Naive B cell (primary cell): Measurements from ENCODE around the gene USP12. TPM values are rescaled to one million over a fixed set of nuclear protein-coding genes. Genes with fewer than 3 reads are reported as not detected.
"Not testable (repeated sequence)": the region's sequence is repeated elsewhere in the genome, so short reads cannot be mapped to it uniquely, and the experiment has no call there.

Source experiments
- ATAC-seq, 2 donors: fragments of 150-1000 bp; cut with Tn5 transposase; 2 replicates each; pipeline ENCODE4 v1.10.0; 2021; ENCODE audit warnings: low read depth in 2 of 2, mild to moderate bottlenecking in 2 of 2, moderate library complexity in 2 of 2
- DNase-seq: peaks from one replicate; pipeline ENCODE4 v3.0.0; 2022
- H3K27ac Mint-ChIP-seq, 6 donors: one replicate each; pipeline ENCODE4 v1.8.0; 2020 to 2022; ENCODE audit warnings: mild to moderate bottlenecking in 6 of 6, mixed read lengths in 6 of 6, moderate library complexity in 5 of 6, inconsistent platforms in 2 of 6
- H3K27me3 Mint-ChIP-seq, 3 donors: one replicate each; pipeline ENCODE4 v1.8.0; 2021 to 2022; ENCODE audit warnings: mixed read lengths in 3 of 3, mild to moderate bottlenecking in 1 of 3
- H3K36me3 Mint-ChIP-seq, 2 donors: one replicate each; pipeline ENCODE4 v1.8.0; 2020 to 2022; ENCODE audit warnings: mixed read lengths in 2 of 2, inconsistent platforms in 1 of 2, mild to moderate bottlenecking in 1 of 2
- H3K4me1 Mint-ChIP-seq, 3 donors: one replicate each; pipeline ENCODE4 v1.8.0; 2020 to 2022; ENCODE audit warnings: mixed read lengths in 3 of 3, inconsistent platforms in 1 of 3, mild to moderate bottlenecking in 1 of 3, moderate library complexity in 1 of 3
- H3K4me3 Mint-ChIP-seq, 8 donors: one replicate each; pipeline ENCODE4 v1.8.0; 2020 to 2022; ENCODE audit warnings: mild to moderate bottlenecking in 8 of 8, mixed read lengths in 8 of 8, moderate library complexity in 8 of 8, inconsistent platforms in 2 of 8
- H3K9me3 Mint-ChIP-seq, 7 donors: one replicate each; pipeline ENCODE4 v1.8.0; 2020 to 2022; ENCODE audit warnings: mixed read lengths in 7 of 7, mild to moderate bottlenecking in 5 of 7, inconsistent platforms in 2 of 7, moderate library complexity in 1 of 7
- polyA plus RNA-seq, 6 donors: library from polyadenylated mRNA; unstranded; fragments of 300-500 nt; fragmentation: Illumina TruSeq; gene quantifications; one replicate each; pipeline ENCODE4 v1.2.3, GENCODE V29; 2021; ENCODE audit warnings: low read depth in 6 of 6

Gene USP12
- polyA plus RNA-seq, 6 donors from 2014 or later: 49.1 to 91.6 (median 58.2) TPM

DNA sequence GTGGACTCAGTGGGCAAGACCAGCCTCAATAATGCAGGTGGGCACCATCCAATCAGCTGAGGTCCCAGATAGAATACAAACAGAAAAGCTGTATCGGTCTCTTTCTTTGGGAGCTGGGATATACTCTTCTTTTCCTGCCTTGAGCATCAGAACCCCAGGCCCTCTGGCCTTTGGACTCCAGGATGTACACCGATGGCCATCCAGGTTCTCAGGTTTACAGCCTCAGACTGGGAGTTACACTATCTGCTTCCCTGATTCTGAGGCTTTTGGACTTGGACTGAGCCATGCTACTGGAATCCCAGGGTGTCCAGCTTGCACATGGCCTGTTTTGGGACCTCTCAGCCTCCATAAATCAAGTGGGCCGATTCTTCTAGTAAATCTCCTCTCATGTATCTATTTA lies 27.6 kb upstream of the USP12 start:
- peaks cover 0 to 5% (median 0%) of the 10 kb centered on the region in 7 donors for H3K9me3 Mint-ChIP-seq
- no peak for DNase-seq
- no peak overlapping the region for H3K27ac Mint-ChIP-seq
- no peaks in the 10 kb centered on the region for H3K4me1 Mint-ChIP-seq
- no peak for ATAC-seq
- H3K36me3 Mint-ChIP-seq: no peaks in the 10 kb centered on the region
- H3K4me3 Mint-ChIP-seq: no peak overlapping the region
- H3K27me3 Mint-ChIP-seq: peaks cover 8 to 11% (median 11%) of the 10 kb centered on the region in 3 donors

DNA sequence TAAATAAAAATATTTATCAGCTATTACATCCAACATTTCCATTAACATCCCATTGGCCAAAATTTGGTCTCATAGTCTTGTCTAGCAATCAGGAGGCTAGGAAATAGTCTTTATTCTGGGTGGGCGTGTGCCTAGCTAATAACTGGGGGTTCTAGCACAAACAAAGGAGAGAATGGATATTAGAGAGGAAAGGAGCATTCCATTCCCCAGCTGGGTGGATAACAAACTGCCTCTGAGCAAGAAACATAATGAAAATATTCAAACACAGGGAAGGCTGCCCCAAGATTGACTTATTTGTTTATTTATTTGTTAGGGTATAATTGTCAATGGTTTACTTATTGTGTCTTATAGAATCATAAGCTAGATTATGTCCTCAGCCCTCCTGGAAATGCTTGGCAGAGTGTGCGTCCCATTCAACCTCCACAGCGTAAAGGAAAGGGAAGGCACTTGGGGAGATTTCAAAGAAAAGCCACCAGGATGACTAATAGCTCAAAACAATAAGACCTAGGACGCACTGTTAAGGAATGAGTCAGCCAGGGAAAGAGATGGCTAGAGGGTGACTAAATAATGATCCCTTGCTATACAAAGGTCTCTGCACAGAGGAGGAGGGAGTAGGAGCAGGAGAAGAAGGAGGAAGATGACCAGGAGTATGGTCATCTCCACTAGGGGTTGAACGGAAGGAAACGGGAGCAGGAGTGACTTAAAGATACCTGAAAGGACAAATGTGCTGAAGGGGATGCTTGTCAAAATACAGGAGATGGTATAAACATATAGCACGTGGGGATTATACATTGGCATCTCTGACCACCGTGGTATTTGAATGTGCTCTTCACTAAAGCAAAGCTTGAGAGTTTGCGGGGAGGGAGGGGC lies 23.5 kb upstream of the USP12 start:
- ATAC-seq (no peak), DNase-seq (no peak)
- H3K4me1 Mint-ChIP-seq: peaks cover 5 to 13% (median 5%) of the 10 kb centered on the region in 3 donors

DNA sequence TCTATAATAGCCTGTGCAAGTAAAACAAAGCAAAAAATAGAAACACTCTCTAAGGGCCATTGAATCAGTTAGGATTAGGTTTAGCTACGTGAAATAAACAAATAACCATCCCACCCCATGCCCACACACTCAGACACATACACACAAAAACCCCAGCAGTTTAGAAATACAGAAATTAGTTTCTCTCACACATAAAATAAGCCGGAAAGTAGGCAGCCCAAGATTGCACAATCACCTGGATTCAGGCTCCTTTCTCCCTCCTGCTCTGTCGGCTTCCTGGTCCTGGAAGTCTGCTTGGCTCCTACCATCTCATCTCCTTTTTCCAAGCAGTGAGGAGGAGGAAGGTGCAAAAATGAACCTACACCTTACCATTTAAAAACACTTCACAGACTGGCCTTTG lies 22.6 kb upstream of the USP12 start:
- ATAC-seq: no peak
- H3K36me3 Mint-ChIP-seq: no peaks in the 10 kb centered on the region
- peaks cover 8 to 15% (median 14%) of the 10 kb centered on the region in 3 donors for H3K27me3 Mint-ChIP-seq
- no peak overlapping the region for H3K4me3 Mint-ChIP-seq
- H3K27ac Mint-ChIP-seq: no peak overlapping the region
- H3K9me3 Mint-ChIP-seq: peaks cover 0 to 5% (median 0%) of the 10 kb centered on the region in 7 donors
- no peak for DNase-seq
- peaks cover 5 to 13% (median 5%) of the 10 kb centered on the region in 3 donors for H3K4me1 Mint-ChIP-seq

More for the DNA sequence above, 23.5 kb upstream of the USP12 start:
- H3K27me3 Mint-ChIP-seq: peaks cover 8 to 15% (median 14%) of the 10 kb centered on the region in 3 donors
- H3K9me3 Mint-ChIP-seq: peaks cover 0 to 5% (median 0%) of the 10 kb centered on the region in 7 donors
- peak overlapping the region in 1 of 6 donors; percentile 12 for H3K27ac Mint-ChIP-seq
- no peak overlapping the region for H3K4me3 Mint-ChIP-seq
- no peaks in the 10 kb centered on the region for H3K36me3 Mint-ChIP-seq

DNA sequence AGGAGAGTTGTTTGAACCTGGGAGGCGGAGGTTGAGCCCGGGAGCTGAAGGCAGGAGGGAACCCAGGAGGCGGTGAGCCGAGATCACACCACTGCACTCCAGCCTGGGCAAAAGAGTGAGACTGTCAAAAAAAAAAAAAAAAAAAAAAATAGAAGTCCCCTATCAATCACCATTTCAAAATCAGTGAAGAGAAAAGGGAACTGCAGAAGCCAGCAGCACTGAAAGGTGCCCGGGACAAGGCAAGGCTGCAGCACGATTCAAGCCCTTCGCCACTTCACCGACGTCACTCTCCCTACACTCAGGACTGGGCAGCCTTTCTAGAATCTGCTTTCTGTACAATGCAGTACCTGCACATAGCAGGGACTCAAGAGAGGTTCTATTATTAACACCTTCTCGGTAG lies 21.9 kb upstream of the USP12 start:
- Mint-ChIP-seq H3K4me1 (peaks cover 5 to 13% (median 5%) of the 10 kb centered on the region in 3 donors), H3K9me3 (peaks cover 0 to 5% (median 0%) of the 10 kb centered on the region in 7 donors), H3K27me3 (peaks cover 8 to 15% (median 14%) of the 10 kb centered on the region in 3 donors), H3K4me3 (no peak overlapping the region), H3K27ac (peak overlapping the region in 1 of 6 donors; percentile 28), H3K36me3 (no peaks in the 10 kb centered on the region)
- ATAC-seq: no peak
- no peak for DNase-seq

DNA sequence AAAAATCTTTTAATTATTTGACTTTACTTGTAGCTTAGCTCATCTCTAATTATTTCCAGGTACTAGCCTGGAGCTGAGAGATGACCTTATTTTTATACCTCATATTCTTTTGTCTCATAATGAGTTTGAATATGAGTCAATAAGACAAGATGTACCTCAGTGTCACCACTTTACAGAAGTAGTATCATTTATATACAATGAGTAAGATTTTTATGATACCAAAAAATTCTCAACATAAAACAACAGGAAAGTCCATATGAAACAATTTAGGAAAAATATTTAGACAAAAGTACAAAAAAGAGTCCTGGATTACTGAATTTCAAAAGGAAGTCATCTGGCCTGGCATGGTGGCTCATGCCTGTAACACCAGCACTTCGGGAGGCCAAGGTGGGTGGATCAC lies 21.4 kb upstream of the USP12 start:
- H3K27me3 Mint-ChIP-seq: peaks cover 8 to 15% (median 14%) of the 10 kb centered on the region in 3 donors

DNA sequence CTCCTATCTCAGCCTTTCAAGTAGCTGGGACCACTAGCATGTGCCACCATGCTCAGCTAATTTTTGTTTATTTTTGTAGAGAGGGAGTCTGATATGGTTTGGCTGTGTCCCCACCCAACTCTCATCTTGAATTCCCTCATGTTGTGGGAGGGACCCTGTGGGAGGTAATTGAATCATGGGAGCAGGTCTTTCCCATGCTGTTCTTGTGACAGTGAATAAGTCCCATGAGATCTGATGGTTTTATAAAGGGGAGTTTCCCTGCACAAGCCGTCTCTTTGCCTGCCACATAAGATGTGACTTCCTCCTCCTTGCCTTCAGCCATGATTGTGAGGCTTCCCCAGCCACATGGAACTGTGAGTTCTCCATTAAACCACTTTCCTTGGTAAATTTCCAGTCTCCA lies 20.8 kb upstream of the USP12 start:
- H3K36me3 Mint-ChIP-seq, H3K9me3 Mint-ChIP-seq, H3K4me3 Mint-ChIP-seq: not testable (repeated sequence)
- Mint-ChIP-seq H3K4me1 (peaks cover 5 to 13% (median 5%) of the 10 kb centered on the region in 3 donors), H3K27me3 (peaks cover 8 to 16% (median 15%) of the 10 kb centered on the region in 3 donors), H3K27ac (peak overlapping the region in 2 of 6 donors; percentile 22 to 27)
- ATAC-seq (peak; percentile 66 to 68), DNase-seq (peak; percentile 4)

More for the DNA sequence above, 21.4 kb upstream of the USP12 start:
- no peak for ATAC-seq
- Mint-ChIP-seq H3K9me3 (peaks cover 0 to 3% (median 0%) of the 10 kb centered on the region in 7 donors), H3K27ac (no peak overlapping the region), H3K4me1 (peaks cover 5 to 13% (median 5%) of the 10 kb centered on the region in 3 donors), H3K36me3 (no peaks in the 10 kb centered on the region), H3K4me3 (no peak overlapping the region)
- no peak for DNase-seq

DNA sequence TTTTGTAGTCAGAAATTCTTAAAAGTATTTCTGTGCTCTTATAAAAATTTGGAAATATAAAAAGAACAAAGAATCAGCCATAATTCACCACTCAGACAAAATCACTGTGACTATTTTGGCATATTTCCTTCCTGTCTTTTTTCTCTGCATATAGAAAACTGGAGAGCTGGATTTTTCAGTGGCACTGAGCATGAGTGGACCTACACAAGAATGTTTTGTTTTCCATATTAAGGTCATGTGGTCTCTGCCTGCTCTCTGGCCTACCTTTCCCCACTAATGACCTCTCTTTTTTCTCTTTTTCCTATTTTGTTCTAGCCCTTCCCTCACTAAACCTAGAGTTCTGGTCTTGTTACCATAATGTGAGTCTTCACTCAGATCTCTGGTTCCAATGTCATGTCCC lies 17.6 kb upstream of the USP12 start:
- Mint-ChIP-seq H3K36me3 (no peaks in the 10 kb centered on the region), H3K27ac (no peak overlapping the region), H3K4me3 (no peak overlapping the region), H3K27me3 (peaks cover 0 to 7% (median 4%) of the 10 kb centered on the region in 3 donors), H3K9me3 (no peaks in the 10 kb centered on the region), H3K4me1 (peaks cover 5 to 13% (median 5%) of the 10 kb centered on the region in 3 donors)
- ATAC-seq (no peak), DNase-seq (no peak)

DNA sequence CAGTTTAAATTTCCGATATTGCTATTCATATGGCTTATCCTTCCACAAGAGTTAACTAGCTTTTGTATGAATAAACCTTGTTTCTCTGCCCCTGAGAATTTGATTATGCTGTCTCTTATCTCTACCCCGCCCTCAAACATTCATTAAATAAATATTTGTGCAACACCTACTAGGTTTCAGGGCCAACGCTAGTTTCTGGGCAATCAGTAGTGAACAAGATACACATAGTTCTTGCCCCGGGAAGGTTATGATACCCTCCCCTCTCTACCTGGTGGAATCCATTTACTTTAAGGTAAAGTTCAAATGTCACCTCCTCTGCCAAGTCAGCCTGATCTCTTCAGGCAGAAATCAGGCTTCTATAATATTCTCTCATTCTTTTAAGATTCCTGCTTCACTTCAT lies 16.6 kb upstream of the USP12 start:
- H3K9me3 Mint-ChIP-seq: no peaks in the 10 kb centered on the region
- ATAC-seq (no peak), DNase-seq (no peak)
- H3K27me3 Mint-ChIP-seq: peaks cover 0 to 4% (median 0%) of the 10 kb centered on the region in 3 donors
- H3K4me3 Mint-ChIP-seq: no peak overlapping the region
- peaks cover 5 to 9% (median 5%) of the 10 kb centered on the region in 3 donors for H3K4me1 Mint-ChIP-seq
- H3K27ac Mint-ChIP-seq: no peak overlapping the region
- H3K36me3 Mint-ChIP-seq: peaks cover 0 to under 1% of the 10 kb centered on the region in 2 donors

DNA sequence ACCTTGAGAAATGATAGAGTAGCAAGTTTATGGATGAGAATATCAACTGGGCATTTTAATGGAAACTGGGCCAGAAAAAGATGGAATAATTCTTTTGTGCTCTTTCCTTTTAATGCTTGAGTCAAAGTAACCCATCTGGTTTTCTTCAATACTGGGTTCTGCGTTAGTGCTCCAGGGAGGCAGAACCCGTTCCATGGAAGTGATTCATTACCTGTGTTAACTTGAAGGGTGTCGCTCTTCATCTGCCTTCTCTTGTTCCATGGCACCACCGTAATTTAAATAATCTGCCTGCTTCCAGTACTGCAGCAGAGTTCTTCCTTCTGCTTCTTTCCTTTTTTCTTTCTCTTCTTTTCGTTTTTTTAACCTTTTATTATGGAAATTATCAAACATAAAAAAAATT lies 14.7 kb upstream of the USP12 start:
- Mint-ChIP-seq H3K9me3 (peaks cover 0 to 5% (median 0%) of the 10 kb centered on the region in 7 donors), H3K4me1 (no peaks in the 10 kb centered on the region), H3K4me3 (peak overlapping the region in 1 of 8 donors; percentile 55), H3K27me3 (peaks cover 0 to 4% (median 0%) of the 10 kb centered on the region in 3 donors), H3K27ac (peak overlapping the region in 1 of 6 donors; percentile 70), H3K36me3 (peaks cover 0 to 7% of the 10 kb centered on the region in 2 donors)
- DNase-seq (no peak), ATAC-seq (no peak)

DNA sequence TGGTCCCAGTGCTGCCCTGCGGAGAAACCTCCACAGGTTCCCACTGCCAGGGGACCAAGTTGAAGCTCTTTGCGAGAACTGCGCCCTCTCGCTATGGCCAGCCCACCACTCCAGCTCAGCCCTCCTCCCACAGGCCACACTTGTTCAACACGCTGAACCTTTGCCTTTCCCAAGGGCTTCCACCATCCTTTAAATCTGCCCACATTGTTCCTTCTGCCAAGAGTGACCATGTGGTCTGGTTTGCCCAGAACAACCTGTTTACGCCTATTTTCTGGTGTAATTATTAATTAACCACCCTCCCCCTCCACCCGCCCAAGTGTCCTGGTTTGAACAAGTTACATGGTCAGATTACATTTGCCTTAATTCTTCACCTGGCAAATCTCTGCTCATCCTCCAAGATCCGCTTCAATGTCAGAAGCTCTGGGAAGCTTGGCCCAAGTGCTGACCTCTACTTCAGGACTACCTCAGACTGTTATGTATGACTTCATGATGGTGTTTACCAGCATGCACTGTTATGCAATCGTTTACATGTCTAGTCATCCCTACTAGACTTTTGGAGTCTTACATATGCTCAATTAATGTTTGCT lies 12.0 kb upstream of the USP12 start:
- Mint-ChIP-seq H3K36me3 (peaks cover 0 to 7% of the 10 kb centered on the region in 2 donors), H3K4me3 (no peak overlapping the region), H3K4me1 (peaks cover 0 to under 1% (median 0%) of the 10 kb centered on the region in 3 donors), H3K27ac (no peak overlapping the region), H3K9me3 (peaks cover 0 to 5% (median 0%) of the 10 kb centered on the region in 7 donors), H3K27me3 (peaks cover 0 to 4% (median 0%) of the 10 kb centered on the region in 3 donors)
- DNase-seq (no peak), ATAC-seq (no peak)

DNA sequence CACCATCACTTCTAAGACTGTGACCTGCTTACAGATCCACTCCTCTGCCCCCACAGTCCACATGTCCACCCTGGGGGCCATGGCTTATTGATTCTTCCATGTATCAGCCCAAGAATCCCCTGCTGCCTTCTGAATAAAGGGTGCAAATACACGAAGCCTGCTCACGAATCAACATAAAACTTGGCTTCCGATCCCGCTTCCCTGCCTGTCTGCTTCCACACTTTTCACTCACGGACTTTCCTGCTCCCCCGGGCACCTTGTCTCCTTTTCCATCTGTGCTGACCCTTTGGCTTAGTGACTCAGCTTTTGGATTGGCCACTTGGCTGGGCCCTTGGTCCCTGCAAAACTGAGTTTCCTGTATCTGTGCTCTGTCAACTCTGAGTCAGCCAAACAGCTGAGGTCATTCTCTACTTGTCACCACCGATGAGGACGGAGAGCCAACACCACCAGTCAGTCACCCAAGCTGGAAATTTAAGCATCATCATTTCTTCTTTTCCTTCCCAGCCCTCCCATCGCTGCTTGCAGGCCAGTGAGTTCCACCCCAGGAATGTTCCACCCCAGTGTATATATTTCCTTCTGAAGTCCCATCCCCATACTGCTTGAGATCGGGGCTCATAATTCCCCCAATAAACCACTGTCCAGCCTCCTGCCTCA lies 11.4 kb upstream of the USP12 start:
- DNase-seq: no peak
- Mint-ChIP-seq H3K4me3 (no peak overlapping the region), H3K27ac (peak overlapping the region in 1 of 6 donors; percentile 6)

DNA sequence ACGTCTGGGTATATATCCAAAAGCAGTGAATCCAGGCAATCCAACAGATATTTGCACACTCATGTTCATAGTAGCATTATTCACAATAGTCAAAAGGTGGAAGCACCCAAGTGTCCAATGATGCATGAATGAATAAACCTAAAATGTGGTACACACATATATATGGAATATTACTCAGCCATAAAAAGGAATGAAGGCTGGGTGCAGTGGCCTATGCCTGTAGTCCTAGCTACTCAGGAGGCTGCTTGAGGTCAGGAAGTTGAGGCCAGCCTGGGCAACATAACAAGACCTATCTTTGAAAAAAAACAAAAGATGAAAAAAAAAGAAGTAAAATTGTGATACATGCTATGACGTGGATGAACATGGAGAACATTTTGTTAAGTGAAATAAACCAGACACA lies 10.4 kb upstream of the USP12 start:
- Mint-ChIP-seq H3K4me1 (peaks cover 11 to 16% (median 11%) of the 10 kb centered on the region in 3 donors), H3K9me3 (peaks cover 0 to 5% (median 0%) of the 10 kb centered on the region in 7 donors), H3K36me3 (peaks cover 0 to 7% of the 10 kb centered on the region in 2 donors), H3K27ac (peak overlapping the region in 1 of 6 donors; percentile 77), H3K27me3 (no peaks in the 10 kb centered on the region), H3K4me3 (no peak overlapping the region)
- DNase-seq: no peak
- ATAC-seq: no peak

More for the DNA sequence above, 11.4 kb upstream of the USP12 start:
- no peak for ATAC-seq
- Mint-ChIP-seq H3K4me1 (peaks cover 5 to 7% (median 6%) of the 10 kb centered on the region in 3 donors), H3K9me3 (peaks cover 0 to 5% (median 0%) of the 10 kb centered on the region in 7 donors), H3K27me3 (peaks cover 0 to 4% (median 0%) of the 10 kb centered on the region in 3 donors), H3K36me3 (peaks cover 0 to 7% of the 10 kb centered on the region in 2 donors)

DNA sequence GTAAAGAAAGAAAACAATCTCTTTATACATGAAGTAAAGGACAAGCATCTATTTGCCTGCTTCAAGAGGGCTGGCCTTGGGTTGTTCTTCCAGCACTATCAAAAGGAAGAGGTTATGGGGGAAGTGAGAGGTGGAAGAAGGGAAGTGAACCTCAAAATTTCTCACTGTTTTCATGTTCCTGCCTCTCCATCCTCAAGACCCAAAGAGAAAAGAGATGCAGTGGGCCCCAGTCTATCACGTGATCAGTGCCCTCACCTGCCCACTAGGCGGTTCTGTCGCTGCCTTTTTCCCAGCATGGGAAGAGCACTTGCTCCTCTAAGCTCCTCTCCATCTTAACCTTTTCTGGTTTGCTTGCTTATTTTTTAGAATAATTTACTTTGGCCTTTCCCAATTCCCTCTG lies 6.2 kb upstream of the USP12 start:
- peak in 1 of 2 donors; percentile 27 for ATAC-seq
- H3K4me3 Mint-ChIP-seq: peak overlapping the region in 2 of 8 donors; percentile 6 to 15
- no peaks in the 10 kb centered on the region for H3K27me3 Mint-ChIP-seq
- H3K9me3 Mint-ChIP-seq: peaks cover 0 to 5% (median 0%) of the 10 kb centered on the region in 7 donors
- peaks cover 28 to 37% (median 34%) of the 10 kb centered on the region in 3 donors for H3K4me1 Mint-ChIP-seq
- H3K36me3 Mint-ChIP-seq: peaks cover 0 to 3% of the 10 kb centered on the region in 2 donors
- no peak for DNase-seq
- H3K27ac Mint-ChIP-seq: peak overlapping the region in 4 of 6 donors; percentile 17 to 81 (median 55)
